Measurements from ENCODE around the gene MCU. TPM values are rescaled to one million over a fixed set of nuclear protein-coding genes. Genes with fewer than 3 reads are reported as not detected.
A peak's percentile ranks its signal among the peaks of the same experiment; 100 is the strongest.

Gene MCU
- total RNA-seq, 1 donor from 2014 or later, result 44.7 TPM

GRCh38 chr10:72862957-72863356 lies 171.0 kb downstream of the MCU start:
- Histone ChIP-seq H3K4me3 (no peak overlapping the region), H3K4me1 (no peaks in the 10 kb centered on the region), H3K27me3 (no peaks in the 10 kb centered on the region), H3K9me3 (no peaks in the 10 kb centered on the region), H3K27ac (no peak overlapping the region), H3K36me3 (peaks cover 0 to 12% of the 10 kb centered on the region in 2 donors)
- no peak for DNase-seq (ENCODE audit: extremely low spot score in 2 of 2)
- intact Hi-C loops (cut with DNase I), result no loop called here
- TF ChIP-seq POLR2AphosphoS5 (IDR thresholded peaks at IDR 0.05; ENCODE audit: insufficient read depth in 1 of 2, low read depth in 1 of 2) (no peak), POLR2A (IDR thresholded peaks at IDR 0.05) (no peak)
- TF ChIP-seq, protein P1, sequence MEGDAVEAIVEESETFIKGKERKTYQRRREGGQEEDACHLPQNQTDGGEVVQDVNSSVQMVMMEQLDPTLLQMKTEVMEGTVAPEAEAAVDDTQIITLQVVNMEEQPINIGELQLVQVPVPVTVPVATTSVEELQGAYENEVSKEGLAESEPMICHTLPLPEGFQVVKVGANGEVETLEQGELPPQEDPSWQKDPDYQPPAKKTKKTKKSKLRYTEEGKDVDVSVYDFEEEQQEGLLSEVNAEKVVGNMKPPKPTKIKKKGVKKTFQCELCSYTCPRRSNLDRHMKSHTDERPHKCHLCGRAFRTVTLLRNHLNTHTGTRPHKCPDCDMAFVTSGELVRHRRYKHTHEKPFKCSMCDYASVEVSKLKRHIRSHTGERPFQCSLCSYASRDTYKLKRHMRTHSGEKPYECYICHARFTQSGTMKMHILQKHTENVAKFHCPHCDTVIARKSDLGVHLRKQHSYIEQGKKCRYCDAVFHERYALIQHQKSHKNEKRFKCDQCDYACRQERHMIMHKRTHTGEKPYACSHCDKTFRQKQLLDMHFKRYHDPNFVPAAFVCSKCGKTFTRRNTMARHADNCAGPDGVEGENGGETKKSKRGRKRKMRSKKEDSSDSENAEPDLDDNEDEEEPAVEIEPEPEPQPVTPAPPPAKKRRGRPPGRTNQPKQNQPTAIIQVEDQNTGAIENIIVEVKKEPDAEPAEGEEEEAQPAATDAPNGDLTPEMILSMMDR (IDR thresholded peaks at IDR 0.05), result no peak

GRCh38 chr10:72875250-72876055 lies 183.5 kb downstream of the MCU start:
- TF ChIP-seq POLR2AphosphoS5 (IDR thresholded peaks at IDR 0.05; ENCODE audit: insufficient read depth in 1 of 2, low read depth in 1 of 2), result peak in 1 of 2 donors; percentile 27
- TF ChIP-seq POLR2A (IDR thresholded peaks at IDR 0.05), result no peak
- TF ChIP-seq, protein P1 (IDR thresholded peaks at IDR 0.05), result peak in 1 of 3 experiments; percentile 30
- H3K27ac ChIP-seq, result no peak overlapping the region
- intact Hi-C loops (cut with DNase I), result no loop called here
- no peaks in the 10 kb centered on the region for H3K27me3 ChIP-seq
- H3K9me3 ChIP-seq, result no peaks in the 10 kb centered on the region
- H3K36me3 ChIP-seq, result peaks cover 0 to 6% of the 10 kb centered on the region in 2 donors
- H3K4me1 ChIP-seq, result no peaks in the 10 kb centered on the region
- no peak for DNase-seq (ENCODE audit: extremely low spot score in 2 of 2)
- H3K4me3 ChIP-seq, result no peak overlapping the region

DNA sequence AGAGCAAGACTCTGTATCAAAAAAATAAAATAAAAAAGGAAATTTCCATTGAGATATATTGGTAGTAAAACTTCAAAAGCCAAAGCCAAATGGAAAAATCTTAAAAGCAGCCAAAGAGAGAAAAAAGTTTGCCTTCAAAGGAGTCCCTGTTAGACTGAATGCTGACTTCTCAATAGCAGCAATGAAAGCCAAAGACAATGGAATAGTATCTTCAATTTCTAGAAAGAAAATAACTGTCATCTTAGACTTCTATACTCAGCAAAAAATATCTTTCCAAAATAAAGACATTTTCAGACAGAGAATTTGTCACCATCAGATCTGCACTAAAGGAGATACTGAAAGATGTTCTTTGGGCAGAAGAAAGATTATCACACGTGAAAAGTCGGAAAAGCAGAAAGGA lies 187.3 kb downstream of the MCU start:
- TF ChIP-seq POLR2AphosphoS5 (IDR thresholded peaks at IDR 0.05; ENCODE audit: insufficient read depth in 1 of 2, low read depth in 1 of 2) (no peak), POLR2A (IDR thresholded peaks at IDR 0.05) (no peak)
- TF ChIP-seq, protein P1 (IDR thresholded peaks at IDR 0.05), result no peak
- Histone ChIP-seq H3K27me3 (no peaks in the 10 kb centered on the region), H3K4me1 (no peaks in the 10 kb centered on the region), H3K27ac (no peak overlapping the region), H3K4me3 (no peak overlapping the region), H3K9me3 (no peaks in the 10 kb centered on the region), H3K36me3 (no peaks in the 10 kb centered on the region)
- no peak for DNase-seq (ENCODE audit: extremely low spot score in 2 of 2)
- intact Hi-C loops (cut with DNase I), result no loop called here

GRCh38 chr10:72881291-72881690 lies 189.3 kb downstream of the MCU start:
- Histone ChIP-seq H3K27ac (no peak overlapping the region), H3K4me1 (no peaks in the 10 kb centered on the region), H3K9me3 (no peaks in the 10 kb centered on the region), H3K36me3 (peaks cover 0 to 4% of the 10 kb centered on the region in 2 donors), H3K4me3 (no peak overlapping the region), H3K27me3 (no peaks in the 10 kb centered on the region)
- intact Hi-C loops (cut with DNase I), result no loop called here
- no peak for DNase-seq (ENCODE audit: extremely low spot score in 2 of 2)
- TF ChIP-seq POLR2AphosphoS5 (IDR thresholded peaks at IDR 0.05; ENCODE audit: insufficient read depth in 1 of 2, low read depth in 1 of 2) (no peak), POLR2A (IDR thresholded peaks at IDR 0.05) (no peak)
- TF ChIP-seq, protein P1 (IDR thresholded peaks at IDR 0.05), result no peak

DNA sequence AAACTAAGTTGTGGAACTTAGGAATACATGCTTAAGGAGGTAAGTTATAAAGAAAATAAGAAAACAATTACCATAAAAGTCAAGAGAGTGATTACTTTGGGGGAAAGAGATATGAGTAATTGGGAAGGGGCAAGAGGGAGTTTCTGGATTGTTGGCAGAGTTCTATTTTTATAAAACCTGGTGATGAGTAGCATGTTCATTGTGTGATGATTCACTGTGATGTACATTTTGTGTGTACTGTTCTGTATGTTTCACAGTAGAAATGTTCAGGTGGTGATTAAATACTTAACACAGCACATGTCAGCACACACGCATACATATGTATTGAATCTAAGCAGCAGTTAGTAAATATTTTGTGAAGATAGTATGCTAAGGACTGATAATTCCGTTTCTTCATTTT lies 191.9 kb downstream of the MCU start:
- H3K4me1 ChIP-seq, result no peaks in the 10 kb centered on the region
- peaks cover 0 to 4% of the 10 kb centered on the region in 2 donors for H3K36me3 ChIP-seq
- H3K9me3 ChIP-seq, result no peaks in the 10 kb centered on the region
- no peak overlapping the region for H3K27ac ChIP-seq
- DNase-seq (ENCODE audit: extremely low spot score in 2 of 2), result no peak
- no peak overlapping the region for H3K4me3 ChIP-seq
- no peaks in the 10 kb centered on the region for H3K27me3 ChIP-seq
- intact Hi-C loops (cut with DNase I), result no loop called here
- no peak for TF ChIP-seq POLR2A (IDR thresholded peaks at IDR 0.05)
- TF ChIP-seq, protein P1 (IDR thresholded peaks at IDR 0.05), result no peak
- TF ChIP-seq POLR2AphosphoS5 (IDR thresholded peaks at IDR 0.05; ENCODE audit: insufficient read depth in 1 of 2, low read depth in 1 of 2), result no peak
